KMS-11 (cell line): Measurements from ENCODE around the gene ATG2B.

Experiments used
- H2AFZ ChIP-seq: fragments of 200-600 bp; sonication (generic); 2 replicates; pipeline ENCODE4 v1.6.1; 2016; ENCODE audit warnings: antibody characterized with exemption, mixed run types, low read depth
- H3K27ac ChIP-seq: fragments of 200-600 bp; sonication (generic); 2 replicates; pipeline ENCODE4 v1.6.1; 2016; ENCODE audit warnings: mild to moderate bottlenecking, mixed run types
- H3K27me3 ChIP-seq: fragments of 200-600 bp; sonication (generic); 2 replicates; pipeline ENCODE4 v1.6.1; 2017; ENCODE audit warnings: mild to moderate bottlenecking, low read depth, mixed run types, moderate library complexity; ENCODE audit not compliant: insufficient read depth
- H3K36me3 ChIP-seq: fragments of 200-600 bp; sonication (generic); 2 replicates; pipeline ENCODE4 v1.6.1; 2017; ENCODE audit warnings: mild to moderate bottlenecking, mixed run types; ENCODE audit not compliant: insufficient read depth
- H3K4me1 ChIP-seq: fragments of 200-600 bp; sonication (generic); 2 replicates; pipeline ENCODE4 v1.6.1; 2016; ENCODE audit warnings: mild to moderate bottlenecking, low read depth, mixed run types; ENCODE audit not compliant: poor library complexity, severe bottlenecking
- H3K4me2 ChIP-seq: fragments of 200-600 bp; sonication (generic); 2 replicates; pipeline ENCODE4 v1.7.0; 2016; ENCODE audit warnings: mild to moderate bottlenecking, mixed run types
- H3K4me3 ChIP-seq: fragments of 200-600 bp; sonication (generic); IDR thresholded peaks from 2 replicates; pipeline ENCODE4 v1.6.1; 2017; ENCODE audit warnings: low read depth, low read length, mixed read lengths; ENCODE audit not compliant: insufficient read depth
- H3K79me2 ChIP-seq: fragments of 200-600 bp; sonication (generic); 2 replicates; pipeline ENCODE4 v1.6.1; 2016; ENCODE audit warnings: low read depth, mixed run types; ENCODE audit not compliant: insufficient read depth
- H3K9ac ChIP-seq: fragments of 200-600 bp; sonication (generic); 2 replicates; pipeline ENCODE4 v1.6.1; 2016; ENCODE audit warnings: mild to moderate bottlenecking, mixed run types
- H4K20me1 ChIP-seq: fragments of 200-600 bp; sonication (generic); 2 replicates; pipeline ENCODE4 v1.6.1; 2016; ENCODE audit warnings: mild to moderate bottlenecking, mixed run types; ENCODE audit not compliant: insufficient read depth
- TF ChIP-seq, protein P1 (sequence below): fragments of 200-600 bp; sonication (generic); conservative IDR thresholded peaks from 2 replicates; pipeline ENCODE4 v1.6.1; 2017; ENCODE audit warnings: low read depth, mild to moderate bottlenecking, antibody characterized with exemption, low read length, moderate library complexity, mixed read lengths

The ATG2B gene

GRCh38 chr14:96233661-96234060 is 129.5 kb downstream of the ATG2B start:
- Histone ChIP-seq H3K9ac (no peak overlapping the region), H2AFZ (no peak overlapping the region), H4K20me1 (no peaks in the 10 kb centered on the region), H3K27ac (no peak overlapping the region), H3K4me3 (no peak overlapping the region), H3K36me3 (no peaks in the 10 kb centered on the region), H3K27me3 (no peaks in the 10 kb centered on the region), H3K4me1 (no peaks in the 10 kb centered on the region), H3K4me2 (no peak overlapping the region), H3K79me2 (no peaks in the 10 kb centered on the region)
- TF ChIP-seq, protein P1, sequence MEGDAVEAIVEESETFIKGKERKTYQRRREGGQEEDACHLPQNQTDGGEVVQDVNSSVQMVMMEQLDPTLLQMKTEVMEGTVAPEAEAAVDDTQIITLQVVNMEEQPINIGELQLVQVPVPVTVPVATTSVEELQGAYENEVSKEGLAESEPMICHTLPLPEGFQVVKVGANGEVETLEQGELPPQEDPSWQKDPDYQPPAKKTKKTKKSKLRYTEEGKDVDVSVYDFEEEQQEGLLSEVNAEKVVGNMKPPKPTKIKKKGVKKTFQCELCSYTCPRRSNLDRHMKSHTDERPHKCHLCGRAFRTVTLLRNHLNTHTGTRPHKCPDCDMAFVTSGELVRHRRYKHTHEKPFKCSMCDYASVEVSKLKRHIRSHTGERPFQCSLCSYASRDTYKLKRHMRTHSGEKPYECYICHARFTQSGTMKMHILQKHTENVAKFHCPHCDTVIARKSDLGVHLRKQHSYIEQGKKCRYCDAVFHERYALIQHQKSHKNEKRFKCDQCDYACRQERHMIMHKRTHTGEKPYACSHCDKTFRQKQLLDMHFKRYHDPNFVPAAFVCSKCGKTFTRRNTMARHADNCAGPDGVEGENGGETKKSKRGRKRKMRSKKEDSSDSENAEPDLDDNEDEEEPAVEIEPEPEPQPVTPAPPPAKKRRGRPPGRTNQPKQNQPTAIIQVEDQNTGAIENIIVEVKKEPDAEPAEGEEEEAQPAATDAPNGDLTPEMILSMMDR, result no peak

GRCh38 chr14:96232506-96232905 is 130.6 kb downstream of the ATG2B start:
- H3K4me3 ChIP-seq, result no peak overlapping the region
- H2AFZ ChIP-seq, result no peak overlapping the region
- no peak overlapping the region for H3K27ac ChIP-seq
- TF ChIP-seq, protein P1, result no peak
- H3K4me1 ChIP-seq, result no peaks in the 10 kb centered on the region
- no peaks in the 10 kb centered on the region for H3K27me3 ChIP-seq
- H3K36me3 ChIP-seq, result no peaks in the 10 kb centered on the region
- no peak overlapping the region for H3K4me2 ChIP-seq
- H3K9ac ChIP-seq, result no peak overlapping the region
- H4K20me1 ChIP-seq, result no peaks in the 10 kb centered on the region
- no peaks in the 10 kb centered on the region for H3K79me2 ChIP-seq

GRCh38 chr14:96231526-96232130 is 131.5 kb downstream of the ATG2B start:
- Histone ChIP-seq H3K36me3 (no peaks in the 10 kb centered on the region), H4K20me1 (no peaks in the 10 kb centered on the region)
- TF ChIP-seq, protein P1, result no peak

GRCh38 chr14:96231056-96231455 is 132.1 kb downstream of the ATG2B start:
- H3K36me3 ChIP-seq, result no peaks in the 10 kb centered on the region

More at GRCh38 chr14:96231526-96232130, 131.5 kb downstream of the ATG2B start:
- Histone ChIP-seq H2AFZ (no peak overlapping the region), H3K4me2 (no peak overlapping the region), H3K4me1 (no peaks in the 10 kb centered on the region), H3K79me2 (no peaks in the 10 kb centered on the region), H3K4me3 (no peak overlapping the region), H3K9ac (no peak overlapping the region), H3K27me3 (no peaks in the 10 kb centered on the region), H3K27ac (no peak overlapping the region)

More at GRCh38 chr14:96231056-96231455, 132.1 kb downstream of the ATG2B start:
- Histone ChIP-seq H3K4me2 (no peak overlapping the region), H3K4me3 (no peak overlapping the region), H2AFZ (no peak overlapping the region), H3K79me2 (no peaks in the 10 kb centered on the region), H3K27me3 (no peaks in the 10 kb centered on the region), H3K9ac (no peak overlapping the region), H3K4me1 (no peaks in the 10 kb centered on the region), H4K20me1 (no peaks in the 10 kb centered on the region), H3K27ac (no peak overlapping the region)
- TF ChIP-seq, protein P1, result no peak
